ENCODE measurements around the gene DGCR6.
"Not testable (repeated sequence)": the region's sequence is repeated elsewhere in the genome, so short reads cannot be mapped to it uniquely, and the experiment has no call there.

DGCR6 gene

GRCh38 chr22:18905540-18906409 lies at the start of gene DGCR6:
TSS of gene DGCR6 (plus strand) at chr22:18906320. CDS start at chr22:18906375, 55 bp downstream.
- Histone ChIP-seq H3K27me3 (ENCODE audit: insufficient read depth, low read length) (no peaks in the 10 kb centered on the region), H3K36me3 (ENCODE audit: insufficient read depth, low read depth, low read length) (no peaks in the 10 kb centered on the region), H3K4me3 (ENCODE audit: low read length) (no peak within 1 kb of the TSS), H3K4me1 (ENCODE audit: insufficient read depth, low read length) (no peaks in the 10 kb centered on the region), H3K27ac (ENCODE audit: low read length) (no peak within 1 kb of the TSS), H3K9me3 (ENCODE audit: insufficient read depth, low read depth, low read length) (no peaks in the 10 kb centered on the region), H3K9ac (ENCODE audit: low read depth, low read length) (no peak within 1 kb of the TSS)

GRCh38 chr22:18859314-18859713 lies 46.8 kb upstream of the DGCR6 start:
- not testable (repeated sequence) for H3K4me1 ChIP-seq (ENCODE audit: insufficient read depth, low read length); H3K27me3 ChIP-seq (ENCODE audit: insufficient read depth, low read length); H3K27ac ChIP-seq (ENCODE audit: low read length); H3K4me3 ChIP-seq (ENCODE audit: low read length); H3K36me3 ChIP-seq (ENCODE audit: insufficient read depth, low read depth, low read length); H3K9me3 ChIP-seq (ENCODE audit: insufficient read depth, low read depth, low read length); H3K9ac ChIP-seq (ENCODE audit: low read depth, low read length)

- H3K9ac ChIP-seq (ENCODE audit: low read depth, low read length); H3K4me1 ChIP-seq (ENCODE audit: insufficient read depth, low read length); H3K36me3 ChIP-seq (ENCODE audit: insufficient read depth, low read depth, low read length); H3K27me3 ChIP-seq (ENCODE audit: insufficient read depth, low read length); H3K9me3 ChIP-seq (ENCODE audit: insufficient read depth, low read depth, low read length); H3K27ac ChIP-seq (ENCODE audit: low read length); H3K4me3 ChIP-seq (ENCODE audit: low read length): not testable (repeated sequence)
These were observed 24.9 kb upstream of the DGCR6 start for GRCh38 chr22:18881260-18881659.

GRCh38 chr22:18884465-18884864 lies 21.7 kb upstream of the DGCR6 start:
- H3K36me3 ChIP-seq (ENCODE audit: insufficient read depth, low read depth, low read length); H3K9ac ChIP-seq (ENCODE audit: low read depth, low read length); H3K4me1 ChIP-seq (ENCODE audit: insufficient read depth, low read length); H3K27ac ChIP-seq (ENCODE audit: low read length); H3K9me3 ChIP-seq (ENCODE audit: insufficient read depth, low read depth, low read length); H3K4me3 ChIP-seq (ENCODE audit: low read length); H3K27me3 ChIP-seq (ENCODE audit: insufficient read depth, low read length): not testable (repeated sequence)

GRCh38 chr22:18888115-18888514 lies 18.0 kb upstream of the DGCR6 start:
- Histone ChIP-seq H3K4me1 (ENCODE audit: insufficient read depth, low read length) (no peaks in the 10 kb centered on the region), H3K4me3 (ENCODE audit: low read length) (no peak overlapping the region), H3K27ac (ENCODE audit: low read length) (no peak overlapping the region), H3K36me3 (ENCODE audit: insufficient read depth, low read depth, low read length) (no peaks in the 10 kb centered on the region), H3K9me3 (ENCODE audit: insufficient read depth, low read depth, low read length) (no peaks in the 10 kb centered on the region), H3K27me3 (ENCODE audit: insufficient read depth, low read length) (no peaks in the 10 kb centered on the region), H3K9ac (ENCODE audit: low read depth, low read length) (no peak overlapping the region)

GRCh38 chr22:18890510-18891192 lies 15.5 kb upstream of the DGCR6 start:
- H3K27ac ChIP-seq (ENCODE audit: low read length); H3K4me1 ChIP-seq (ENCODE audit: insufficient read depth, low read length); H3K27me3 ChIP-seq (ENCODE audit: insufficient read depth, low read length); H3K9me3 ChIP-seq (ENCODE audit: insufficient read depth, low read depth, low read length); H3K36me3 ChIP-seq (ENCODE audit: insufficient read depth, low read depth, low read length); H3K9ac ChIP-seq (ENCODE audit: low read depth, low read length); H3K4me3 ChIP-seq (ENCODE audit: low read length): not testable (repeated sequence)

GRCh38 chr22:18893775-18894174 lies 12.3 kb upstream of the DGCR6 start:
- H3K9ac ChIP-seq (ENCODE audit: low read depth, low read length); H3K27ac ChIP-seq (ENCODE audit: low read length); H3K4me1 ChIP-seq (ENCODE audit: insufficient read depth, low read length): not testable (repeated sequence)

GRCh38 chr22:18896037-18896657 lies 10.0 kb upstream of the DGCR6 start:
- H3K9me3 ChIP-seq (ENCODE audit: insufficient read depth, low read depth, low read length); H3K36me3 ChIP-seq (ENCODE audit: insufficient read depth, low read depth, low read length); H3K4me1 ChIP-seq (ENCODE audit: insufficient read depth, low read length); H3K4me3 ChIP-seq (ENCODE audit: low read length); H3K27me3 ChIP-seq (ENCODE audit: insufficient read depth, low read length); H3K9ac ChIP-seq (ENCODE audit: low read depth, low read length); H3K27ac ChIP-seq (ENCODE audit: low read length): not testable (repeated sequence)

More at GRCh38 chr22:18893775-18894174, 12.3 kb upstream of the DGCR6 start:
- H3K36me3 ChIP-seq (ENCODE audit: insufficient read depth, low read depth, low read length); H3K9me3 ChIP-seq (ENCODE audit: insufficient read depth, low read depth, low read length); H3K4me3 ChIP-seq (ENCODE audit: low read length); H3K27me3 ChIP-seq (ENCODE audit: insufficient read depth, low read length): not testable (repeated sequence)

GRCh38 chr22:18906410-18906745 lies 258 bp downstream of the DGCR6 start:
- not testable (repeated sequence) for H3K27me3 ChIP-seq (ENCODE audit: insufficient read depth, low read length); H3K9me3 ChIP-seq (ENCODE audit: insufficient read depth, low read depth, low read length); H3K4me1 ChIP-seq (ENCODE audit: insufficient read depth, low read length); H3K36me3 ChIP-seq (ENCODE audit: insufficient read depth, low read depth, low read length); H3K27ac ChIP-seq (ENCODE audit: low read length); H3K4me3 ChIP-seq (ENCODE audit: low read length); H3K9ac ChIP-seq (ENCODE audit: low read depth, low read length)

- no peaks in the 10 kb centered on the region for H3K9me3 ChIP-seq (ENCODE audit: insufficient read depth, low read depth, low read length)
- H3K36me3 ChIP-seq (ENCODE audit: insufficient read depth, low read depth, low read length) = no peaks in the 10 kb centered on the region
- H3K4me1 ChIP-seq (ENCODE audit: insufficient read depth, low read length) = no peaks in the 10 kb centered on the region
- H3K27me3 ChIP-seq (ENCODE audit: insufficient read depth, low read length) = no peaks in the 10 kb centered on the region
- no peak overlapping the region for H3K4me3 ChIP-seq (ENCODE audit: low read length)
- no peak overlapping the region for H3K9ac ChIP-seq (ENCODE audit: low read depth, low read length)
- no peak overlapping the region for H3K27ac ChIP-seq (ENCODE audit: low read length)
These were observed 776 bp downstream of the DGCR6 start for GRCh38 chr22:18906896-18907295.

GRCh38 chr22:18909556-18909955 lies 3.4 kb downstream of the DGCR6 start:
- Histone ChIP-seq H3K4me1 (ENCODE audit: insufficient read depth, low read length) (no peaks in the 10 kb centered on the region), H3K36me3 (ENCODE audit: insufficient read depth, low read depth, low read length) (no peaks in the 10 kb centered on the region), H3K9me3 (ENCODE audit: insufficient read depth, low read depth, low read length) (no peaks in the 10 kb centered on the region), H3K27me3 (ENCODE audit: insufficient read depth, low read length) (no peaks in the 10 kb centered on the region), H3K4me3 (ENCODE audit: low read length) (no peak overlapping the region), H3K27ac (ENCODE audit: low read length) (no peak overlapping the region), H3K9ac (ENCODE audit: low read depth, low read length) (no peak overlapping the region)

GRCh38 chr22:18911535-18911934 lies 5.4 kb downstream of the DGCR6 start:
- H3K27me3 ChIP-seq (ENCODE audit: insufficient read depth, low read length); H3K36me3 ChIP-seq (ENCODE audit: insufficient read depth, low read depth, low read length); H3K4me3 ChIP-seq (ENCODE audit: low read length); H3K9me3 ChIP-seq (ENCODE audit: insufficient read depth, low read depth, low read length); H3K27ac ChIP-seq (ENCODE audit: low read length); H3K9ac ChIP-seq (ENCODE audit: low read depth, low read length); H3K4me1 ChIP-seq (ENCODE audit: insufficient read depth, low read length): not testable (repeated sequence)

Measured in iPS-20b (cell line).